ENCODE measurements around the gene ELK3. TPM values are rescaled to one million over a fixed set of nuclear protein-coding genes. Genes with fewer than 3 reads are reported as not detected.

The ELK3 gene
- total and polyA plus RNA-seq, 2 of the 13 experiments (the other 11 are each of a cell fraction or from before 2014, with no cell fraction given): 2.9 to 3.2 TPM

DNA sequence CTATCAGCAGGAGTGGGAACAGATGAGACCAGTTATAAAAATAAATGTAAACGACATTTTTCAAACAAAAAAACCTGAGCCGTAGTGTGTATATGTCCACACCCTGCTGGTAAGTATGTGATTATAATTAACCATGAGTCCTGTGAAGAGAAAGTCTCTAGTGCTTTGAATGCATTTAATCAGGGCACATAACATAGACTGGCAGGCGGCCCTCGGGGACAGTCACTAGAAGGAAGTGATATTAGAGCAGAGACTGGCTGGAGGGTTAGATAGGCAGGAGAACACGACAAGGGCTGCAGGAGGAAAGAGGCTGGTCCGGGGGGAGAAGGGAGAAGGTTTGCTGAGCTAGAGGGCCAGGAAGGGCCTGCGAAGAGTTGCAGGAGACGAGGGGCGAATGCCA lies 23.8 kb upstream of the ELK3 start:
- Histone ChIP-seq H3K27me3 (ENCODE audit: control insufficient read depth in 1 of 2, insufficient read depth in 2 of 2, low read length in 2 of 2) (peaks cover 0 to 21% of the 10 kb centered on the region in 2 experiments; a peak in 1 of 5 replicates), H3K27ac (ENCODE audit: extremely low read length, insufficient read depth, low read length) (no peak overlapping the region), H3K36me3 (replicated peaks in 1 of 2; ENCODE audit: control insufficient read depth in 1 of 2, insufficient read depth in 2 of 2, low read length in 2 of 2) (no peaks in the 10 kb centered on the region), H3K79me2 (ENCODE audit: insufficient read depth, low read length) (no peaks in the 10 kb centered on the region), H2AFZ (ENCODE audit: low read length) (no peak overlapping the region), H3K4me2 (ENCODE audit: low read depth, low read length) (no peak overlapping the region), H3K9ac (ENCODE audit: insufficient read depth, low read depth, low read length) (no peak overlapping the region), H3K4me1 (ENCODE audit: insufficient read depth, low read length) (no peaks in the 10 kb centered on the region), H3K9me3 (ENCODE audit: low read length) (no peaks in the 10 kb centered on the region), H4K20me1 (ENCODE audit: insufficient read depth, low read length) (no peaks in the 10 kb centered on the region), H3K4me3 (replicated peaks in 1 of 3; ENCODE audit: insufficient read depth in 1 of 3, low read depth in 2 of 3, low read length in 3 of 3) (no peak overlapping the region)
- 42% methylated on average over 9 of the region's 9 CpGs for WGBS (ENCODE audit: low lambda C conversion rate)
- TF ChIP-seq TAF1 (CRISPR knock-in tag; IDR thresholded peaks at IDR 0.05): no peak
- TF ChIP-seq CBX1 (IDR thresholded peaks at IDR 0.05; ENCODE audit: low read depth): no peak
- no peak for TF ChIP-seq MED1 (CRISPR knock-in tag; IDR thresholded peaks at IDR 0.05)
- TF ChIP-seq PRMT3 (CRISPR knock-in tag; IDR thresholded peaks at IDR 0.05; ENCODE audit: borderline replicate concordance, low read depth): no peak
- TF ChIP-seq ZFP1 (CRISPR knock-in tag; IDR thresholded peaks at IDR 0.05): no peak
- TF ChIP-seq, protein P1, sequence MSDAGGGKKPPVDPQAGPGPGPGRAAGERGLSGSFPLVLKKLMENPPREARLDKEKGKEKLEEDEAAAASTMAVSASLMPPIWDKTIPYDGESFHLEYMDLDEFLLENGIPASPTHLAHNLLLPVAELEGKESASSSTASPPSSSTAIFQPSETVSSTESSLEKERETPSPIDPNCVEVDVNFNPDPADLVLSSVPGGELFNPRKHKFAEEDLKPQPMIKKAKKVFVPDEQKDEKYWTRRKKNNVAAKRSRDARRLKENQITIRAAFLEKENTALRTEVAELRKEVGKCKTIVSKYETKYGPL (CRISPR knock-in tag; IDR thresholded peaks at IDR 0.05): no peak
- TF ChIP-seq, protein P2, sequence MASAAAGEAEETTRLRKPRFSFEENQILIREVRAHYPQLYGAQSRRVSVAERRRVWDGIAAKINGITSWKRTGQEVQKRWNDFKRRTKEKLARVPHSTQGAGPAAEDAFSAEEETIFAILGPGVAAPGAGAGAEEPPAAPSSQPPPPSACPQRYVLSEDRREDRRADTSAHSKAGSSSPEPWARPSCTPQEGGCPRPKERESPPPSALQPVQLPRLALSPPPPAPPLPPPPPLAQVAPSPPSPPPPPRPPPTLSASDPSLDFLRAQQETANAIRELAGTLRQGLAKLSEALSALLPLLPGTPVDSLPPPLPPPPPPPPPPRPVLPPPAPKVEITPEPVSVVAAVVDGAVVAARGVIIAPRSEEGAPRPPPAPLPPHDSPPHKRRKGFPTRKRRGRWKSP (CRISPR knock-in tag; IDR thresholded peaks at IDR 0.05): no peak
- TF ChIP-seq MATR3 (CRISPR knock-in tag; IDR thresholded peaks at IDR 0.05): no peak
- no peak for TF ChIP-seq SKI (IDR thresholded peaks at IDR 0.05; ENCODE audit: partially characterized antibody)
- no peak for TF ChIP-seq ZNF292 (CRISPR knock-in tag; IDR thresholded peaks at IDR 0.05; ENCODE audit: borderline replicate concordance, low read depth)
- TF ChIP-seq, protein P3, sequence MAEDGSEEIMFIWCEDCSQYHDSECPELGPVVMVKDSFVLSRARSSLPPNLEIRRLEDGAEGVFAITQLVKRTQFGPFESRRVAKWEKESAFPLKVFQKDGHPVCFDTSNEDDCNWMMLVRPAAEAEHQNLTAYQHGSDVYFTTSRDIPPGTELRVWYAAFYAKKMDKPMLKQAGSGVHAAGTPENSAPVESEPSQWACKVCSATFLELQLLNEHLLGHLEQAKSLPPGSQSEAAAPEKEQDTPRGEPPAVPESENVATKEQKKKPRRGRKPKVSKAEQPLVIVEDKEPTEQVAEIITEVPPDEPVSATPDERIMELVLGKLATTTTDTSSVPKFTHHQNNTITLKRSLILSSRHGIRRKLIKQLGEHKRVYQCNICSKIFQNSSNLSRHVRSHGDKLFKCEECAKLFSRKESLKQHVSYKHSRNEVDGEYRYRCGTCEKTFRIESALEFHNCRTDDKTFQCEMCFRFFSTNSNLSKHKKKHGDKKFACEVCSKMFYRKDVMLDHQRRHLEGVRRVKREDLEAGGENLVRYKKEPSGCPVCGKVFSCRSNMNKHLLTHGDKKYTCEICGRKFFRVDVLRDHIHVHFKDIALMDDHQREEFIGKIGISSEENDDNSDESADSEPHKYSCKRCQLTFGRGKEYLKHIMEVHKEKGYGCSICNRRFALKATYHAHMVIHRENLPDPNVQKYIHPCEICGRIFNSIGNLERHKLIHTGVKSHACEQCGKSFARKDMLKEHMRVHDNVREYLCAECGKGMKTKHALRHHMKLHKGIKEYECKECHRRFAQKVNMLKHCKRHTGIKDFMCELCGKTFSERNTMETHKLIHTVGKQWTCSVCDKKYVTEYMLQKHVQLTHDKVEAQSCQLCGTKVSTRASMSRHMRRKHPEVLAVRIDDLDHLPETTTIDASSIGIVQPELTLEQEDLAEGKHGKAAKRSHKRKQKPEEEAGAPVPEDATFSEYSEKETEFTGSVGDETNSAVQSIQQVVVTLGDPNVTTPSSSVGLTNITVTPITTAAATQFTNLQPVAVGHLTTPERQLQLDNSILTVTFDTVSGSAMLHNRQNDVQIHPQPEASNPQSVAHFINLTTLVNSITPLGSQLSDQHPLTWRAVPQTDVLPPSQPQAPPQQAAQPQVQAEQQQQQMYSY (CRISPR knock-in tag; IDR thresholded peaks at IDR 0.05): no peak
- TF ChIP-seq ZMYM2 (CRISPR knock-in tag; IDR thresholded peaks at IDR 0.05): no peak
- no peak for TF ChIP-seq TCF7 (IDR thresholded peaks at IDR 0.05; ENCODE audit: low read depth)
- no peak for TF ChIP-seq ZNF501 (CRISPR knock-in tag; IDR thresholded peaks at IDR 0.05)
- no peak for TF ChIP-seq ZNF839 (CRISPR knock-in tag; IDR thresholded peaks at IDR 0.05; ENCODE audit: borderline replicate concordance)
- TF ChIP-seq, protein P4, sequence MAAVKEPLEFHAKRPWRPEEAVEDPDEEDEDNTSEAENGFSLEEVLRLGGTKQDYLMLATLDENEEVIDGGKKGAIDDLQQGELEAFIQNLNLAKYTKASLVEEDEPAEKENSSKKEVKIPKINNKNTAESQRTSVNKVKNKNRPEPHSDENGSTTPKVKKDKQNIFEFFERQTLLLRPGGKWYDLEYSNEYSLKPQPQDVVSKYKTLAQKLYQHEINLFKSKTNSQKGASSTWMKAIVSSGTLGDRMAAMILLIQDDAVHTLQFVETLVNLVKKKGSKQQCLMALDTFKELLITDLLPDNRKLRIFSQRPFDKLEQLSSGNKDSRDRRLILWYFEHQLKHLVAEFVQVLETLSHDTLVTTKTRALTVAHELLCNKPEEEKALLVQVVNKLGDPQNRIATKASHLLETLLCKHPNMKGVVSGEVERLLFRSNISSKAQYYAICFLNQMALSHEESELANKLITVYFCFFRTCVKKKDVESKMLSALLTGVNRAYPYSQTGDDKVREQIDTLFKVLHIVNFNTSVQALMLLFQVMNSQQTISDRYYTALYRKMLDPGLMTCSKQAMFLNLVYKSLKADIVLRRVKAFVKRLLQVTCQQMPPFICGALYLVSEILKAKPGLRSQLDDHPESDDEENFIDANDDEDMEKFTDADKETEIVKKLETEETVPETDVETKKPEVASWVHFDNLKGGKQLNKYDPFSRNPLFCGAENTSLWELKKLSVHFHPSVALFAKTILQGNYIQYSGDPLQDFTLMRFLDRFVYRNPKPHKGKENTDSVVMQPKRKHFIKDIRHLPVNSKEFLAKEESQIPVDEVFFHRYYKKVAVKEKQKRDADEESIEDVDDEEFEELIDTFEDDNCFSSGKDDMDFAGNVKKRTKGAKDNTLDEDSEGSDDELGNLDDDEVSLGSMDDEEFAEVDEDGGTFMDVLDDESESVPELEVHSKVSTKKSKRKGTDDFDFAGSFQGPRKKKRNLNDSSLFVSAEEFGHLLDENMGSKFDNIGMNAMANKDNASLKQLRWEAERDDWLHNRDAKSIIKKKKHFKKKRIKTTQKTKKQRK (IDR thresholded peaks at IDR 0.05; ENCODE audit: low read length): no peak
- TF ChIP-seq, protein P5, sequence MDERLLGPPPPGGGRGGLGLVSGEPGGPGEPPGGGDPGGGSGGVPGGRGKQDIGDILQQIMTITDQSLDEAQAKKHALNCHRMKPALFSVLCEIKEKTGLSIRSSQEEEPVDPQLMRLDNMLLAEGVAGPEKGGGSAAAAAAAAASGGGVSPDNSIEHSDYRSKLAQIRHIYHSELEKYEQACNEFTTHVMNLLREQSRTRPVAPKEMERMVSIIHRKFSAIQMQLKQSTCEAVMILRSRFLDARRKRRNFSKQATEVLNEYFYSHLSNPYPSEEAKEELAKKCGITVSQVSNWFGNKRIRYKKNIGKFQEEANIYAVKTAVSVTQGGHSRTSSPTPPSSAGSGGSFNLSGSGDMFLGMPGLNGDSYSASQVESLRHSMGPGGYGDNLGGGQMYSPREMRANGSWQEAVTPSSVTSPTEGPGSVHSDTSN (CRISPR knock-in tag; IDR thresholded peaks at IDR 0.05): no peak
- FAIRE-seq: no peak
- BruUV-seq (replicated peaks): no TSS peak
- DNase-seq (ENCODE audit: low spot score): no peak
- intact Hi-C loops (cut with micrococcal nuclease; ENCODE audit: unreplicated experiment): no loop called here
- in situ Hi-C loops (cut with HindIII; ENCODE audit: extremely low pct_ligation_motif_present, low pct_unique_long_range_greater_than_20kb): no loop called here
- ATAC-seq: no peak
- POLR2A ChIA-PET: no interaction called here
- CTCF ChIA-PET (ENCODE audit: low intra/inter-chr PET ratio, low total read pairs): no interaction called here

All from HepG2 (cell line).